Fibroblast of mammary gland (primary cell): Measurements from ENCODE around the gene PZP.

Experiments
- DNase-seq: peaks from one replicate; pipeline ENCODE4 v3.0.0-alpha.2; 2010; ENCODE audit warnings: low read depth
- H3K4me3 ChIP-seq: 2 replicates; pipeline ENCODE4 v1.5.1; 2011; ENCODE audit warnings: low read depth, mild to moderate bottlenecking, low read length, moderate library complexity; ENCODE audit not compliant: control insufficient read depth
- CTCF ChIP-seq: conservative IDR thresholded peaks from 2 replicates; pipeline ENCODE4 v1.5.1; 2011; ENCODE audit warnings: low read depth, low read length, inconsistent platforms; ENCODE audit not compliant: control insufficient read depth, insufficient read depth

PZP gene

GRCh38 chr12:9099552-9100190, 108.5 kb downstream of the PZP start:
- DNase-seq = no peak
- no peak for TF ChIP-seq CTCF
- H3K4me3 ChIP-seq = no peak overlapping the region
